ENCODE measurements around the gene ATP1A1.

The ATP1A1 gene

GRCh38 chr1:116372651-116373430 is at the start of gene ATP1A1:
ATP1A1 (plus strand) TSS chr1:116373244; CDS start chr1:116373512, 268 bp downstream.
- DNase-seq (peak; percentile 94), ATAC-seq (replicated peaks) (peak; percentile 75 to 83)
- Mint-ChIP-seq H3K9me3 (no peaks in the 10 kb centered on the region), H3K27me3 (peaks cover 13% of the 10 kb centered on the region in 2 donors), H3K27ac (peak within 1 kb of the TSS; percentile 95), H3K36me3 (peaks cover 1 to 8% of the 10 kb centered on the region in 2 donors), H3K4me1 (peaks cover 35 to 48% of the 10 kb centered on the region in 2 donors), H3K4me3 (peak within 1 kb of the TSS; percentile 94)

DNA sequence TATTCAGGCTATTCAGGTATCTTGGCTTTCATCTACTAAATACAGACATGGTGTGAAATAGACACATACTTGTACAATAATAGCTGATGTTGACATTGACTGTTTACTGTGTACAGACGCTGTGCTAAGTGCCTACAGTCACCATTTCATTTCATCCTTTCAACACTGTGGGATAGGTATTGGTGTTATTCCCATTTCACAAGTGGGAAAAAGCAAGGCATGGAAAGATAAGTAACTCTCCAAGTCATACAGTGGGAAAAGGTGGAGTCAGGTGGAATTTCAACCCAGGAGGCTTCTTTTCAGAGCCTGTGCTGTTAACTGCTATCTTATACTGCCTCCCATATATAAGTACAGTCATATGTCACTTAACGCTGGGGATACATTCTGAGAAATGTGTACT is 49.6 kb upstream of the ATP1A1 start:
- DNase-seq (no peak), ATAC-seq (replicated peaks) (no peak)
- no peak overlapping the region for H3K27ac Mint-ChIP-seq
- H3K4me1 Mint-ChIP-seq: peaks cover 11 to 13% of the 10 kb centered on the region in 2 donors
- H3K4me3 Mint-ChIP-seq: no peak overlapping the region
- H3K9me3 Mint-ChIP-seq: no peaks in the 10 kb centered on the region
- peaks cover 4 to 6% of the 10 kb centered on the region in 2 donors for H3K27me3 Mint-ChIP-seq
- no peaks in the 10 kb centered on the region for H3K36me3 Mint-ChIP-seq

- peaks cover 11 to 13% of the 10 kb centered on the region in 2 donors for H3K4me1 Mint-ChIP-seq
- no peak for ATAC-seq (replicated peaks)
- H3K36me3 Mint-ChIP-seq: no peaks in the 10 kb centered on the region
- no peak overlapping the region for H3K27ac Mint-ChIP-seq
- DNase-seq: no peak
- H3K9me3 Mint-ChIP-seq: no peaks in the 10 kb centered on the region
- H3K27me3 Mint-ChIP-seq: peaks cover 0 to 4% of the 10 kb centered on the region in 2 donors
- H3K4me3 Mint-ChIP-seq: no peak overlapping the region
Observed at GRCh38 chr1:116324411-116324810, 48.6 kb upstream of the ATP1A1 start.

- Mint-ChIP-seq H3K9me3 (no peaks in the 10 kb centered on the region), H3K36me3 (no peaks in the 10 kb centered on the region), H3K27ac (no peak overlapping the region), H3K27me3 (peaks cover 0 to 4% of the 10 kb centered on the region in 2 donors), H3K4me3 (no peak overlapping the region), H3K4me1 (peaks cover 11 to 16% of the 10 kb centered on the region in 2 donors)
- DNase-seq (no peak), ATAC-seq (replicated peaks) (no peak)
Observed at GRCh38 chr1:116325104-116325503, 47.9 kb upstream of the ATP1A1 start.

GRCh38 chr1:116325922-116326321 is 47.1 kb upstream of the ATP1A1 start:
- no peak for DNase-seq
- Mint-ChIP-seq H3K4me3 (no peak overlapping the region), H3K4me1 (peaks cover 11 to 16% of the 10 kb centered on the region in 2 donors), H3K27ac (no peak overlapping the region), H3K9me3 (no peaks in the 10 kb centered on the region), H3K27me3 (peaks cover 0 to 4% of the 10 kb centered on the region in 2 donors), H3K36me3 (no peaks in the 10 kb centered on the region)
- ATAC-seq (replicated peaks): no peak

- H3K4me1 Mint-ChIP-seq: peaks cover 11 to 16% of the 10 kb centered on the region in 2 donors
- H3K9me3 Mint-ChIP-seq: no peaks in the 10 kb centered on the region
- peaks cover 0 to under 1% of the 10 kb centered on the region in 2 donors for H3K27me3 Mint-ChIP-seq
- no peak for ATAC-seq (replicated peaks)
- H3K4me3 Mint-ChIP-seq: no peak overlapping the region
- no peak overlapping the region for H3K27ac Mint-ChIP-seq
- no peaks in the 10 kb centered on the region for H3K36me3 Mint-ChIP-seq
- DNase-seq: no peak
Observed at GRCh38 chr1:116326486-116326885, 46.6 kb upstream of the ATP1A1 start.

DNA sequence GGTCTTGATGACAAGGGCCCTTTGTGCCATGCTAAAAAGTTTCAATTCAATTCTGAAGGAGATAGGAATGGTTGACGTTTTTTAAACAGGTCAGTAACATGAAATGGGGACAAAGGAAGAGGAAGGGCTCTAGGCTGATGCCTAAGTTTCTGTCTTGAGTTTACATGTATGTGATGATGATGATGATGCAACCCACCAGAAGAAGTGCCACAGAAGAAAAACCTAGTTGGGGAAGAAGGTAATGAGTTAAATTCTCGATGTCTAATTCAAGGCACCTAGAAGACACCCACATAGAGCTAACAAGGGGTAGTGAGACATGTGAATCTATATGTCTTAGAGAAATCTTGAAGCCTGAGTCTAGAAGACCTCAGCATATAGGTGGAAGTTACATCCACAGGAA is 44.4 kb upstream of the ATP1A1 start:
- H3K36me3 Mint-ChIP-seq: no peaks in the 10 kb centered on the region
- H3K4me1 Mint-ChIP-seq: peaks cover 11 to 16% of the 10 kb centered on the region in 2 donors

DNA sequence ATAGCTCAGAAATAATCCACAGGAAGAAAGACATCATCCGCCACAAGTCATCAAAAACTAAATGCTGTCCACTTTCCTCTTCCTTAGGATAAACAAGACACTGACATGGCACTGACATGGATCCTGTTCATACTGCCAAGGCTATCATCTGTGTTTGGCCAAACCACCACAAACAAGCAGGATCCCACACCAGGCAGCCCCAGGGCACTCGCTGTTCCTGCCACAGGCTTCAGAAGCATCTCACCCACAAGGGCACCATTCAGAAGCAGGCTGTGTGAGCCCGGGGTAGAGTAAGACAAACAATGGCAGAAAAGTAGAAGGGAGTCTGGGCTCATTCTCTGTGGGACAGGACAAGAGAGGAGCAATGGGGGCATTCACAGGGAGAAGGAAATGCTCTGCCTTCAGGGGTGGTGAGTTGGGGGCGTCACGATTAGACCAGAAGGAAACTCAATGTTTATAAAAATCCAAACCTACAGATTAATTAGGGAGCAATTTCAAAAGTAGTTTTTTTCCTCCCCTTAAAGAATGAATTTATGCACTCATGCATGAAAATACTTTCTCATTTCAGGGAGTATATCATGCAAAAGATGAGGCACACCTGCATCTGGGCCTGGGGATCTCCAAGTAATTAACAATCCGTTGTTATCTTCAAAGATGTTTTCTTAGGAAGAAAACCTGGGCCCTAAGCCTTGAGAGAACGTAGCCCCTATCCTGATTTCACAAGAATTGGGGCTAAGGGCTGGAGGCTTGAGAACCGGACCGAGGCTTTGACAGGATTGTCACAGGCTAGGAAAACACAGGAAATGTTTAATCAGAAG is 43.3 kb upstream of the ATP1A1 start:
- ATAC-seq (replicated peaks) (no peak), DNase-seq (no peak)
- peaks cover 10 to 16% of the 10 kb centered on the region in 2 donors for H3K27me3 Mint-ChIP-seq
- no peak overlapping the region for H3K27ac Mint-ChIP-seq
- peaks cover 11 to 14% of the 10 kb centered on the region in 2 donors for H3K4me1 Mint-ChIP-seq
- H3K4me3 Mint-ChIP-seq: no peak overlapping the region
- H3K9me3 Mint-ChIP-seq: no peaks in the 10 kb centered on the region
- H3K36me3 Mint-ChIP-seq: no peaks in the 10 kb centered on the region

More for the DNA sequence above, 44.4 kb upstream of the ATP1A1 start:
- no peak for ATAC-seq (replicated peaks)
- Mint-ChIP-seq H3K4me3 (no peak overlapping the region), H3K27me3 (peaks cover 1 to 6% of the 10 kb centered on the region in 2 donors), H3K27ac (no peak overlapping the region), H3K9me3 (no peaks in the 10 kb centered on the region)
- DNase-seq: no peak

GRCh38 chr1:116330342-116330652 is 42.7 kb upstream of the ATP1A1 start:
- Mint-ChIP-seq H3K27me3 (peaks cover 15 to 16% of the 10 kb centered on the region in 2 donors), H3K4me3 (no peak overlapping the region), H3K4me1 (peaks cover 11 to 13% of the 10 kb centered on the region in 2 donors), H3K27ac (no peak overlapping the region), H3K9me3 (no peaks in the 10 kb centered on the region), H3K36me3 (no peaks in the 10 kb centered on the region)
- ATAC-seq (replicated peaks): no peak
- DNase-seq: no peak

DNA sequence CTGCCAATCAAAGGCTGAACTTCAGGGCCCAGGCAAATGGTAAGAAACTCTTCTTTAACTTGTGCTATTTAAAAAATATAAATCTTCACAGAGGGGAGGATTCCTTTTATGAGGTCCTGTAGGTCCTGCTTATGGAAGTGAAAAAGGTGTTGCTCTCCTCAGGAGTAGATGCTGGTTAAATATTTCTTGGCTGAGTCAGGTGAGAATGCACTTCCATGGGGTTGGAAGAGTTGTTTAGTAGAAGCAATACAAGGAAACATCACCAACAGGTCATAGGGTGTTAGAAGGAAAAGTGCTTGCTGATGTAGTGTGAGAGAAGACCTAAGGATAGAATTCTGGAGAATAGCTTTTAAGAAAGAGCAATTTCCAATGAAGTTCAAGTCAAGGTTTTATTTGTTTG is 42.2 kb upstream of the ATP1A1 start:
- Mint-ChIP-seq H3K4me3 (no peak overlapping the region), H3K27ac (no peak overlapping the region), H3K27me3 (peaks cover 15 to 20% of the 10 kb centered on the region in 2 donors), H3K4me1 (peaks cover 6 to 9% of the 10 kb centered on the region in 2 donors), H3K36me3 (no peaks in the 10 kb centered on the region), H3K9me3 (no peaks in the 10 kb centered on the region)
- DNase-seq: no peak
- ATAC-seq (replicated peaks): no peak

GRCh38 chr1:116331523-116331922 is 41.5 kb upstream of the ATP1A1 start:
- no peak overlapping the region for H3K4me3 Mint-ChIP-seq
- ATAC-seq (replicated peaks) (no peak), DNase-seq (no peak)
- no peaks in the 10 kb centered on the region for H3K9me3 Mint-ChIP-seq
- peaks cover 20 to 27% of the 10 kb centered on the region in 2 donors for H3K27me3 Mint-ChIP-seq
- H3K36me3 Mint-ChIP-seq: no peaks in the 10 kb centered on the region
- no peak overlapping the region for H3K27ac Mint-ChIP-seq
- H3K4me1 Mint-ChIP-seq: peaks cover 0 to 3% of the 10 kb centered on the region in 2 donors

DNA sequence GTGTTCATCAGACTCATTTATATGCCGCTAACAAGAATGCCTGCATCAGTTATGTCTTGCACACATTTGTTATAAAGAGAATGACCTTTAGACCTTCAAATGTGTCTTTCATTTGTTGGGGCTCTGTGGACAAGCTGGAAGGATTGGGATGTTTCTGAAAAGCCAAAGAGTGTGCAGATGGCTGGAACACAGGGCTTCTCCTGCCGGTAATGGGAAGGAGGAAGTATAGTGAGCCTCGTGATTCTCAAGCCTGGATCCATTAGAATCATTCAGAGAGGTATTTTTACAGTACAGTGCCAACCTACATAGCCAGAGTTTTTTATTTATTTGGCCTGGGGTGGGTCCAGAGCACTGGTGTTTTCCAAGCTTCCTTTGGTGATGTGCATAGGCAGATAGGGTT is 40.6 kb upstream of the ATP1A1 start:
- ATAC-seq (replicated peaks) (no peak), DNase-seq (no peak)
- Mint-ChIP-seq H3K4me1 (peaks cover 0 to 3% of the 10 kb centered on the region in 2 donors), H3K9me3 (no peaks in the 10 kb centered on the region), H3K27me3 (peaks cover 24 to 27% of the 10 kb centered on the region in 2 donors), H3K27ac (no peak overlapping the region), H3K4me3 (no peak overlapping the region), H3K36me3 (no peaks in the 10 kb centered on the region)

DNA sequence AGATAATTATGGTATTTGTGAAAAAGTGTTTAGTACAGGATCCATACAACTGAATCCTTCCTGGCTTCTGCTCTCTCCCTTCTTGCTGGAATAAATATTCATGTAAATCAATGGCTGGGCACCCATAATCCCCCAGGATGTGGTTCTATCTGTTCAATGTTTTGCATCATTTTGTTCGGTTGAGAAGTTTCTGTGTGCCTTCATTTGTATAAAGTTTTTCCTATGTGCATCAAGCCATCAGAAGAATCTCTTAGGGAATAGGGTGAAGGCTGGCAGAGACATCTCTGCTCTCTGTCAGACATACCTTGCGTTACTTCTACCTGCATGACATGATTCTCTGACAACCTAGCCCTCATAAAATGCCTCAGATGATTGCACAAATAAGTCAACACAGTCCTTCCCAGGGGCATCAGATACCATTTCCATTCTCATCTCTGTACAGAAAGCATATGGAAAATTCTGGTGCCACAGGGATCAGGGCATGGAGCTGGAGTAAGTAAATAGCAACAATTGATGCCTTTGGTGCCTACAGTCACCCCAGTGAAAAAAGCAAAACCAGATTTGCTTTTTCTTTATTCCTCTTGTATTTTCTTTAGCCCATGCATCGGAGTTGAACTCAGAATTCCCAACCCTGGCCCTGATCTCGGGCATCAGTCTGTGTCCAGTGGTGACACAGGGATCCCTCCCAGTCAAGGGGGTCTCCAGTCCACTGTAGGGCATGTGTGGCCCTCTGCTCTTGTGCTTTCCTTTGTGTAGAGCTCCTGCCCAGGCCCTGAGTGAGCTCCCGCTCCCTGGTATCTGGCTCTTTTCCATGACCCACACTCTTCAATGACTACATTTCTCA is 39.7 kb upstream of the ATP1A1 start:
- H3K27me3 Mint-ChIP-seq: peaks cover 30 to 35% of the 10 kb centered on the region in 2 donors
- H3K27ac Mint-ChIP-seq: no peak overlapping the region
- peaks cover 0 to 3% of the 10 kb centered on the region in 2 donors for H3K4me1 Mint-ChIP-seq
- H3K36me3 Mint-ChIP-seq: no peaks in the 10 kb centered on the region
- no peak overlapping the region for H3K4me3 Mint-ChIP-seq
- no peaks in the 10 kb centered on the region for H3K9me3 Mint-ChIP-seq
- ATAC-seq (replicated peaks) (no peak), DNase-seq (no peak)

GRCh38 chr1:116334015-116334547 is 39.0 kb upstream of the ATP1A1 start:
- DNase-seq: no peak
- H3K9me3 Mint-ChIP-seq: no peaks in the 10 kb centered on the region
- no peak overlapping the region for H3K27ac Mint-ChIP-seq
- H3K36me3 Mint-ChIP-seq: no peaks in the 10 kb centered on the region
- ATAC-seq (replicated peaks): no peak
- no peak overlapping the region for H3K4me3 Mint-ChIP-seq
- peaks cover 30 to 35% of the 10 kb centered on the region in 2 donors for H3K27me3 Mint-ChIP-seq
- H3K4me1 Mint-ChIP-seq: peaks cover 0 to 3% of the 10 kb centered on the region in 2 donors
